GM13976 (cell line): Measurements from ENCODE around the gene PPOX.

Experiments used
- DNase-seq: peaks from one replicate; pipeline ENCODE4 v3.0.0; 2012; ENCODE audit warnings: low spot score
- CTCF ChIP-seq: IDR thresholded peaks from 2 replicates; pipeline ENCODE4 v1.5.1; 2012; ENCODE audit warnings: borderline replicate concordance, mild to moderate bottlenecking; ENCODE audit not compliant: insufficient read depth; ENCODE audit errors: extremely low read depth, missing control alignments, control extremely low read depth
- in situ Hi-C: fragments of 300-500 bp; cut with MboI; formaldehyde crosslinking; loops from one replicate; pipeline ENCODE4 v1.12.0; 2022; ENCODE audit warnings: low sequenced_read_pairs, mixed read lengths, inconsistent platforms; ENCODE audit not compliant: unreplicated experiment

The PPOX gene

GRCh38 chr1:161153682-161154337 is 12.4 kb upstream of the PPOX start, which contains the start of gene UFC1:
Gene UFC1 (plus strand): TSS chr1:161153978. CDS start chr1:161153998, 20 bp downstream.
- in situ Hi-C loops: no loop called here
- peak; percentile 90 for DNase-seq
- no peak for TF ChIP-seq CTCF

GRCh38 chr1:161157867-161158266 is 8.4 kb upstream of the PPOX start:
- in situ Hi-C loops: no loop called here
- no peak for DNase-seq
- no peak for TF ChIP-seq CTCF

- no peak for TF ChIP-seq CTCF
- no peak for DNase-seq
- in situ Hi-C loops: no loop called here
Observed at GRCh38 chr1:161158316-161159010, 7.8 kb upstream of the PPOX start.

GRCh38 chr1:161159087-161159912 is 6.9 kb upstream of the PPOX start, which contains the start of gene USP21:
Gene USP21 (plus strand): TSS chr1:161159500. CDS start chr1:161160641, 1,141 bp downstream.
- TF ChIP-seq CTCF: no peak
- DNase-seq: peak; percentile 97
- in situ Hi-C loops: no loop called here

- no peak for TF ChIP-seq CTCF
- in situ Hi-C loops: no loop called here
- no peak for DNase-seq
Observed at GRCh38 chr1:161159913-161160243, 6.3 kb upstream of the PPOX start.

GRCh38 chr1:161160671-161161145 is 5.5 kb upstream of the PPOX start:
- DNase-seq: no peak
- no peak for TF ChIP-seq CTCF
- in situ Hi-C loops: no loop called here
